PC-3 (cell line): ENCODE results near the gene EIF5A2. TPM values are rescaled to one million over a fixed set of nuclear protein-coding genes. Genes with fewer than 3 reads are reported as not detected.
A peak's percentile ranks its signal among the peaks of the same experiment; 100 is the strongest.

ENCODE experiments used
- ATAC-seq: fragments of 200-7000 bp; cut with Tn5 transposase; 2 replicates; pipeline ENCODE4 v1.9.1; 2020; ENCODE audit warnings: mild to moderate bottlenecking, moderate library complexity
- BruUV-seq: library from RNA; stranded (reverse); fragments of 400-500 nt; replicated peaks from 2 replicates; lab custom pipeline; 2021; lab: Mats Ljungman, UMichigan
- CTCF ChIA-PET: fragments of 300-600 bp; sonication (Branson Sonifier 250); formaldehyde crosslinking; loops from one replicate; lab custom pipeline; 2022; ENCODE audit warnings: antibody characterized with exemption; lab: Charles Lee
- POLR2A ChIA-PET: fragments of 300-600 bp; sonication (Branson Sonifier 250); formaldehyde crosslinking; loops from one replicate; lab custom pipeline; 2022; ENCODE audit warnings: antibody characterized with exemption; ENCODE audit not compliant: unreplicated experiment; lab: Charles Lee
- DNase-seq: peaks from one replicate; pipeline ENCODE4 v3.0.0-alpha.2; 2015
- H2AFZ ChIP-seq: fragments of 300-600 bp; sonication (generic); 2 replicates; pipeline ENCODE4 v1.6.0; 2016; ENCODE audit warnings: antibody characterized with exemption, low read length
- H3F3A ChIP-seq: fragments of 300-600 bp; sonication (generic); one replicate; pipeline ENCODE4 v1.6.0; 2017; ENCODE audit warnings: antibody characterized with exemption, low read length, control low read depth, mild to moderate bottlenecking; ENCODE audit not compliant: unreplicated experiment
- H3K27ac ChIP-seq: fragments of 300-600 bp; sonication (generic); 2 replicates; pipeline ENCODE4 v1.5.1; 2016; ENCODE audit warnings: mild to moderate bottlenecking, low read length
- H3K27me3 ChIP-seq: fragments of 300-600 bp; sonication (generic); 2 replicates; pipeline ENCODE4 v1.6.1; 2016; ENCODE audit warnings: low read length, mixed read lengths
- H3K36me3 ChIP-seq: fragments of 300-600 bp; sonication (generic); 2 replicates; pipeline ENCODE4 v1.6.1; 2016; ENCODE audit warnings: low read depth, mixed run types, low read length, mixed read lengths
- H3K4me1 ChIP-seq: fragments of 300-600 bp; sonication (generic); 2 replicates; pipeline ENCODE4 v1.5.1; 2016; ENCODE audit warnings: low read length; ENCODE audit not compliant: insufficient read depth
- H3K4me2 ChIP-seq: fragments of 300-600 bp; sonication (generic); 2 replicates; pipeline ENCODE4 v1.6.0; 2016; ENCODE audit warnings: low read length
- H3K4me3 ChIP-seq: fragments of 300-600 bp; sonication (generic); 2 replicates; pipeline ENCODE4 v1.5.1; 2016; ENCODE audit warnings: mild to moderate bottlenecking, low read length, mixed read lengths
- H3K79me2 ChIP-seq: fragments of 300-600 bp; sonication (generic); 2 replicates; pipeline ENCODE4 v1.6.1; 2017; ENCODE audit warnings: low read length, mixed read lengths
- H3K9ac ChIP-seq: fragments of 300-600 bp; sonication (generic); 2 replicates; pipeline ENCODE4 v1.6.0; 2016; ENCODE audit warnings: mild to moderate bottlenecking, low read length
- H3K9me2 ChIP-seq: fragments of 300-600 bp; sonication (generic); replicated peaks from 2 replicates; pipeline ENCODE4 v1.6.1; 2016; ENCODE audit warnings: mixed run types, low read length, mixed read lengths
- H3K9me3 ChIP-seq: fragments of 300-600 bp; sonication (generic); 2 replicates; pipeline ENCODE4 v1.6.1; 2016; ENCODE audit warnings: low read length, mixed read lengths
- H4K20me1 ChIP-seq: fragments of 300-600 bp; sonication (generic); 2 replicates; pipeline ENCODE4 v1.6.1; 2016; ENCODE audit warnings: low read length, mixed read lengths
- EZH2 ChIP-seq: fragments of 300-600 bp; sonication (generic); IDR thresholded peaks from one replicate; pipeline ENCODE4 v1.6.1; 2017; ENCODE audit warnings: antibody characterized with exemption, mild to moderate bottlenecking, low read length; ENCODE audit not compliant: unreplicated experiment
- EZH2phosphoT487 ChIP-seq: fragments of 300-600 bp; sonication (generic); IDR thresholded peaks from 2 replicates; pipeline ENCODE4 v1.6.1; 2018; ENCODE audit warnings: mild to moderate bottlenecking, antibody characterized with exemption, low read length, borderline replicate concordance
- intact Hi-C: fragments of 100-400 bp; cut with micrococcal nuclease; formaldehyde crosslinking; loops from 2 replicates; pipeline ENCODE4 v1.9.0; 2023
- total RNA-seq: library from RNA; depleted of rRNA; stranded (reverse); fragments of >200 nt; gene quantifications from 2 replicates; pipeline ENCODE4 v1.2.3, GENCODE V29; 2014
- TF ChIP-seq, protein P1 (sequence below): fragments of 300-600 bp; sonication (generic); conservative IDR thresholded peaks from 2 replicates; pipeline ENCODE4 v1.5.1; 2017; ENCODE audit warnings: antibody characterized with exemption, low read depth, mild to moderate bottlenecking, low read length

The EIF5A2 gene
- total RNA-seq, 1 experiment from 2014 or later, result 11.1 TPM

DNA sequence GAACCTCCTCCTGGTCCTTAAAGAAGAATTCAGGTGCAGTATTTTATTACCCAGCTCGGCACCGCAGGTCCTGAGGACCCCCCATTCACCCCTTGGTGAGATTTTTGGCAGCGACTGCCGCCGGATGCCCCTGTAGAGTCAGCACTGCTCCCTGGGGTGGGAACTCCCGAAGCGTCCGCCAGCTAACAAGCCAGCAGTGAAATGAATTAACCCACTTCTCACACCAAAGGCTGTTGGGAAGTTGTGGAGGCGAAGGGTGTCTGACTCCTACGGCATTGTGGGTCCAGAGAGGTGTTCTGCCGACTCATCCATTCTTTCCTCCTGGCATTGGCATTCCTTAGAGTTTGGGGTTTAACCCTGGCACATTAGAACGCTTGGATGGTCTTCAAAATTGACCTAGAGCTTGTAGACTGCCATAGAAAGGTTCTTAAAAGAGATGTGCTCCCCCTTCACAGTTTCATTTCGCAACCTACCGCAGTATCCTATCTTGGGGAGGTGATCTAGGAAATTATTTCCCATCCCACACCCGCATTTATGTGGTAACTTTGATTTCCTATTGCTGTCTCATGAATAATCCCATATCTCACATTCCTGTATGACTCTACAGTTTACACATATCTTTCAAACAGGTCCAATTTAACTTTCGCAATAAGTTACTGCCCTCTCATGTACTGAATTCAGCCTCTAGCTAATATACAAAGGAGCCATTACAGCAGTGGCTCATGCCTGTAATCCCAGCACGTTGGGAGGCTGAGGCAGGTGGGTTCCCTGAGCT lies 879 bp upstream of the EIF5A2 start:
- Histone ChIP-seq H2AFZ (peak overlapping the region; percentile 94), H3K79me2 (peaks cover 5% of the 10 kb centered on the region), H3K9ac (no peak overlapping the region), H3F3A (no peaks in the 10 kb centered on the region), H4K20me1 (no peaks in the 10 kb centered on the region), H3K4me2 (peak overlapping the region; percentile 92), H3K9me2 (no peaks in the 10 kb centered on the region), H3K27ac (peak overlapping the region; percentile 61), H3K36me3 (no peaks in the 10 kb centered on the region), H3K9me3 (peaks cover 12% of the 10 kb centered on the region; the same call in 1 of the 2 replicates), H3K4me1 (peaks cover 32% of the 10 kb centered on the region), H3K27me3 (no peaks in the 10 kb centered on the region), H3K4me3 (no peak overlapping the region)
- ATAC-seq (peak; percentile 25; the same call in 1 of the 2 replicates), DNase-seq (peak; percentile 95)
- TF ChIP-seq, protein P1, sequence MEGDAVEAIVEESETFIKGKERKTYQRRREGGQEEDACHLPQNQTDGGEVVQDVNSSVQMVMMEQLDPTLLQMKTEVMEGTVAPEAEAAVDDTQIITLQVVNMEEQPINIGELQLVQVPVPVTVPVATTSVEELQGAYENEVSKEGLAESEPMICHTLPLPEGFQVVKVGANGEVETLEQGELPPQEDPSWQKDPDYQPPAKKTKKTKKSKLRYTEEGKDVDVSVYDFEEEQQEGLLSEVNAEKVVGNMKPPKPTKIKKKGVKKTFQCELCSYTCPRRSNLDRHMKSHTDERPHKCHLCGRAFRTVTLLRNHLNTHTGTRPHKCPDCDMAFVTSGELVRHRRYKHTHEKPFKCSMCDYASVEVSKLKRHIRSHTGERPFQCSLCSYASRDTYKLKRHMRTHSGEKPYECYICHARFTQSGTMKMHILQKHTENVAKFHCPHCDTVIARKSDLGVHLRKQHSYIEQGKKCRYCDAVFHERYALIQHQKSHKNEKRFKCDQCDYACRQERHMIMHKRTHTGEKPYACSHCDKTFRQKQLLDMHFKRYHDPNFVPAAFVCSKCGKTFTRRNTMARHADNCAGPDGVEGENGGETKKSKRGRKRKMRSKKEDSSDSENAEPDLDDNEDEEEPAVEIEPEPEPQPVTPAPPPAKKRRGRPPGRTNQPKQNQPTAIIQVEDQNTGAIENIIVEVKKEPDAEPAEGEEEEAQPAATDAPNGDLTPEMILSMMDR, result no peak
- no peak for TF ChIP-seq EZH2
- TF ChIP-seq EZH2phosphoT487, result no peak
- intact Hi-C loops, result loop anchor here (5.0 kb wide), 1 partner anchor 37 kb away; the partner anchor contains the start of gene RPL22L1
- POLR2A ChIA-PET, result no interaction called here
- CTCF ChIA-PET, result no interaction called here
- TSS peak; percentile 56 for BruUV-seq

DNA sequence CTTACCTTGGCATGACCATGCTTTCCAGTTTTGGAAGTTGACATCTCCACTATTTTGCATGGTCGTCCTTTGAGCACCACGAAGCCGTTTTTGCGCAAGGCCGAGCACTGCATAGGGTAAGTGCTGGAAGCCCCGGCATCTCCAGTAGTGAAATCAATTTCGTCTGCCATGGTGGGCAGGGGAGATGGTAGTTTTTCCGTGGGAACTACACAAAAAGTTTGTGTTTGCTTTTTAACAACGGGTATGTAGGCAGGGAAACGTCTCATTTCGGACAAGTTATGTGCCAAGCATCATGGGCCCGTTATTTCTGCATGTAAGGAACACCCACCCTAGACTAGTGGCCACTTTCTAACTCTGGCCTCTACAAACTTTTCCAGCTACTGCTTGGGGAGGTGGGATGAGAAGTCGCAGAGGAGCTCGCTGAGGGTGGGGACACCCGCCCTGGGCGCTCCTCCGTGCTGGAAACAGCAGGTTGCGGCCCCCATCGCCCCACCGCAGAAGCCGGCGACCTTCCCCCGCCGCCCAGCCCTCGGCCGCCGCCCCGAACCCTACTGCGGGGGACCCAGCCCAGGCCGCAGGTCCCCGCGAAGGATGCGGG lies 701 bp downstream of the EIF5A2 start:
- ATAC-seq (peak; percentile 14), DNase-seq (no peak)
- no peaks in the 10 kb centered on the region for H3K9me2 ChIP-seq
- peaks cover 5% of the 10 kb centered on the region for H3K79me2 ChIP-seq
- H3K9me3 ChIP-seq, result peaks cover 12% of the 10 kb centered on the region; the same call in 1 of the 2 replicates
- no peaks in the 10 kb centered on the region for H3K27me3 ChIP-seq
- H3K9ac ChIP-seq, result peak overlapping the region; percentile 74
- no peaks in the 10 kb centered on the region for H4K20me1 ChIP-seq
- H3K4me3 ChIP-seq, result peak overlapping the region; percentile 92
- TF ChIP-seq EZH2 (no peak), EZH2phosphoT487 (no peak)
- TF ChIP-seq, protein P1, result no peak
- H3K4me2 ChIP-seq, result peak overlapping the region; percentile 92
- no peaks in the 10 kb centered on the region for H3F3A ChIP-seq
- no peaks in the 10 kb centered on the region for H3K36me3 ChIP-seq
- CTCF ChIA-PET, result no interaction called here
- H3K4me1 ChIP-seq, result peaks cover 32% of the 10 kb centered on the region
- BruUV-seq, result no TSS peak
- intact Hi-C loops, result loop anchor here (5.0 kb wide), 1 partner anchor 35 kb away; the partner anchor contains the start of gene RPL22L1
- H3K27ac ChIP-seq, result no peak overlapping the region
- H2AFZ ChIP-seq, result peak overlapping the region; percentile 94
- POLR2A ChIA-PET, result interaction anchor here (0.6 kb wide), 1 partner anchor 1762 kb away, joined by 5 read pairs; no protein-coding TSS in a partner anchor
